Lower leg skin (tissue), 4 donors: ENCODE measurements around the gene BIRC5. TPM values are rescaled to one million over a fixed set of nuclear protein-coding genes. Genes with fewer than 3 reads are reported as not detected.

Experiments used
- DNase-seq, 2 donors: peaks; one replicate each; pipeline ENCODE4 v3.0.0-alpha.2; 2019; ENCODE audit warnings: low spot score in 2 of 2
- H3K4me3 ChIP-seq: fragments of 200-600 bp; sonication (generic); 2 replicates; pipeline ENCODE4 v1.5.1; 2017; ENCODE audit warnings: mild to moderate bottlenecking, low read depth; ENCODE audit not compliant: poor library complexity, severe bottlenecking
- CTCF ChIP-seq, 3 donors: fragments of 450-650 bp; IDR thresholded peaks; one replicate each; pipeline ENCODE4 v1.5.1; 2016; ENCODE audit warnings: antibody characterized with exemption in 3 of 3, mild to moderate bottlenecking in 3 of 3, moderate library complexity in 2 of 3
- POLR2A ChIP-seq, 2 donors: fragments of 450-650 bp; IDR thresholded peaks; one replicate each; pipeline ENCODE4 v1.6.1; 2016 to 2017; ENCODE audit warnings: antibody characterized with exemption in 2 of 2, mild to moderate bottlenecking in 1 of 2, moderate library complexity in 1 of 2
- WGBS, 2 donors: methylation state at CpG; one replicate each; pipeline ENCODE4 v1.1.5; 2018; 5-methylcytosine and 5-hydroxymethylcytosine counted together
- intact Hi-C: fragments of 100-400 bp; cut with DNase I; formaldehyde crosslinking; loops from one replicate; pipeline ENCODE4 v1.15.0; 2023; ENCODE audit warnings: low total_unique reads
- total RNA-seq, 4 donors: library from RNA; depleted of rRNA; stranded (reverse); fragments of >200 nt; gene quantifications; one replicate each; pipeline ENCODE4 v1.1.0, GENCODE V29; 2016

Gene BIRC5
- total RNA-seq, 4 donors from 2014 or later, result 1.8 to 6.7 (median 3.9) TPM

GRCh38 chr17:78272181-78272913 lies 58.3 kb downstream of the BIRC5 start:
- DNase-seq, result peak; percentile 80 to 91
- WGBS, 2 donors, result 31 to 34% methylated on average over 17 of the region's 17 CpGs
- TF ChIP-seq CTCF (IDR thresholded peaks at IDR 0.05) (no peak), POLR2A (IDR thresholded peaks at IDR 0.05) (no peak)
- H3K4me3 ChIP-seq, result no peak overlapping the region
- intact Hi-C loops, result no loop called here

- no peak for DNase-seq
- intact Hi-C loops, result no loop called here
- 31 to 46% methylated on average over 7 of the region's 7 CpGs for WGBS, 2 donors
- H3K4me3 ChIP-seq, result no peak overlapping the region
- TF ChIP-seq POLR2A (IDR thresholded peaks at IDR 0.05), result no peak
- TF ChIP-seq CTCF (IDR thresholded peaks at IDR 0.05), result no peak
Observed at GRCh38 chr17:78272914-78273258, 58.8 kb downstream of the BIRC5 start.

GRCh38 chr17:78273813-78274212 lies 59.8 kb downstream of the BIRC5 start:
- no peak for TF ChIP-seq POLR2A (IDR thresholded peaks at IDR 0.05)
- TF ChIP-seq CTCF (IDR thresholded peaks at IDR 0.05), result no peak
- no peak overlapping the region for H3K4me3 ChIP-seq
- no peak for DNase-seq
- 93 to 94% methylated on average over 6 of the region's 6 CpGs for WGBS, 2 donors
- intact Hi-C loops, result no loop called here

Other genes starting within 250 kb of the BIRC5 start
- gene TMC6, start 85.5 kb upstream of the BIRC5 start, total RNA-seq, result 10 to 100 TPM; 31.6 to 44.8 (median 39.0) TPM
- 1 to 10 TPM; 1.5 to 2.7 (median 1.7) TPM for gene TMC8, start 83.5 kb upstream of the BIRC5 start, total RNA-seq
- 1 to 10 TPM in 1 of 4 donors, under 1 TPM in 3; 0.42 to 1.6 (median 0.62) TPM for gene C17orf99, start 67.9 kb upstream of the BIRC5 start, total RNA-seq
- 100 to 1,000 TPM in 3 of 4 donors, 10 to 100 TPM in 1; 97.9 to 169 (median 144) TPM for gene SYNGR2, start 45.7 kb upstream of the BIRC5 start, total RNA-seq
- gene TK1, start 27.2 kb upstream of the BIRC5 start, total RNA-seq, result 1 to 10 TPM; 1.7 to 4.1 (median 2.9) TPM
- gene AFMID, start 26.9 kb upstream of the BIRC5 start, total RNA-seq, result 10 to 100 TPM; 41.4 to 77.7 (median 59.7) TPM
- not detected for gene TMEM235, start 17.4 kb downstream of the BIRC5 start, total RNA-seq
- 10 to 100 TPM; 12.5 to 45.0 (median 13.0) TPM for gene SOCS3, start 145.8 kb downstream of the BIRC5 start, total RNA-seq
- 10 to 100 TPM; 30.4 to 40.3 (median 39.9) TPM for gene PGS1, start 164.4 kb downstream of the BIRC5 start, total RNA-seq